Stimulated activated CD4-positive, alpha-beta T cell treated with anti-CD3 and anti-CD28 coated beads, Interleukin-12 subunit alpha, Interleukin-12 subunit beta, amount 100 ng/mL, for 48 hours (primary cell): ENCODE results near the gene ARMH3.
A peak's percentile ranks its signal among the peaks of the same experiment; 100 is the strongest.
"Not testable (repeated sequence)": the region's sequence is repeated elsewhere in the genome, so short reads cannot be mapped to it uniquely, and the experiment has no call there.

Experiments used
- DNase-seq, 3 donors: peaks; one replicate each; pipeline ENCODE4 v3.0.0-alpha.2; 2020; ENCODE audit warnings: low read depth in 2 of 3, low spot score in 1 of 3

Gene ARMH3

GRCh38 chr10:102045292-102045691 is 10.7 kb downstream of the ARMH3 start:
- no peak for DNase-seq

DNA sequence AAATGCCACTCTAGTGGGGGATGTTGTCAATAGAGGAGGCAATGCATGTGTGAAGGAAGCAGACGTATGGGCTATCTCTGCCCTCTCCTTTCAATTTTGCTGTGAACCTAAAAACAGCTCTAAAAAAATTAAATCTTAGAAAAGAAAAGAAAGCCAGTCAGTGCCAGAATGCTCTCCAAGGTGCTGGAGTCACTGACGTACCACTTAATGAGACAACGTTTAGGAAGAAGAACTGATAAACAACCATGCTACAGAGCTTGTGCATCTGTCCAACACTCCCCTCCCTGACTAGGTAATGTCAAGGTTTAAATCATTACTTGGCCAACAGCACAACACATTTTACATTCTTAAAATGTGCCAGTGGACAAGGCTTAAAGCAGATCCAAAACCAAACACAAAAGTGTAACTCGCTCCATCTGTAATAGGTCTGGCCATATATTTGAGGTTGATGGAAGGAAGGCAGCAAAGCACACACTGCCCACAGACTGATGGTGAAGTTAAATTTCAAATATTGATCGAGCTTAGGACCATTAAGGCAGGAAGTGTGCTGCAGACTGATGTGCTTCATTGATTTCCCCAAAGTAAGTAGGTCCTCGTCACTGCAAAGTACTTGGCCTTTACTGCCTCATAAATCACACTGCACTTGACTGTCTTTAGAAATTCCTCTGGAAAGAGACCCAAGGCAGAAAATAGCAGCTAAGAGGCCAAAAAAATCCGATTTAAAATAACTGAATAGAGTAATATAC is 15.5 kb downstream of the ARMH3 start:
- no peak for DNase-seq

GRCh38 chr10:102038410-102038809 is 17.6 kb downstream of the ARMH3 start:
- no peak for DNase-seq

GRCh38 chr10:102035807-102036206 is 20.2 kb downstream of the ARMH3 start:
- DNase-seq, result not testable (repeated sequence)

DNA sequence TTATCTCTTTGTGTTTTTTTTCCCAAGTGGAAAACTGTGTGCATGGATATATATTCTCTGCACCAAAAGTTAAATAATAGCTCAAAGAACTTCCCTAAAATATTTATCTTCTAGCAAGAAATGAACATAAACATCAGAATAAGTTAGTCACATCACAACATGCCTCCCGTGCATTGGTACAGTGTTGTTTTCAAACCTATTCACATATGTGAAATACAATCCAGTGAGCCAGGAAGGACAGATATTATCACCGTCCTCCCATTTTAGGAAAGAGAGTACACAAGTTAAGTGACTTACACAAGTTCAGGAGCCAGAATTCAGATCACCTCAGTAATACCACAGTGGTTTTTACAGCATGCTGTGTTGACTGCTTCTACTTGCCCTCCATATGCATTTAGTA is 22.2 kb downstream of the ARMH3 start:
- no peak for DNase-seq

- DNase-seq, result no peak
Measured at GRCh38 chr10:102027261-102027660, 28.7 kb downstream of the ARMH3 start.

DNA sequence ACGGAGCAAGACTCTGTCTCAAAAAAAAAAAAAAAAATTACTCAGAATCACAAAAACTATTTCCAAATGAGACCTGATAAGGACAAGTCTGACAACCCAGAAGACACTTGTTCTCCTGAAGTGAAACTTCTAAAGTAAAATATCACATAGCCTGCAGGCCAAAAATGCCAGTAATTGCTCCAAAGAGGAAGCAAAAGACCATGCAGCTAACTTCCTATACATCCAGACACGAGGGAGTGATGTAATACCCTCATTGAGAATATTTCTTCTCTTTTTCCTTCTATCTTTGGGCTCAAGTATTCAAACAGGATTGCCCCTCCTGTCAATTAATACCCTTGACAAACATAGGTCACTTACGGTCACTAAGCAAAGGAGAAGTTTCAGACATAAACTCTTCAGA is 31.2 kb downstream of the ARMH3 start:
- no peak for DNase-seq

DNA sequence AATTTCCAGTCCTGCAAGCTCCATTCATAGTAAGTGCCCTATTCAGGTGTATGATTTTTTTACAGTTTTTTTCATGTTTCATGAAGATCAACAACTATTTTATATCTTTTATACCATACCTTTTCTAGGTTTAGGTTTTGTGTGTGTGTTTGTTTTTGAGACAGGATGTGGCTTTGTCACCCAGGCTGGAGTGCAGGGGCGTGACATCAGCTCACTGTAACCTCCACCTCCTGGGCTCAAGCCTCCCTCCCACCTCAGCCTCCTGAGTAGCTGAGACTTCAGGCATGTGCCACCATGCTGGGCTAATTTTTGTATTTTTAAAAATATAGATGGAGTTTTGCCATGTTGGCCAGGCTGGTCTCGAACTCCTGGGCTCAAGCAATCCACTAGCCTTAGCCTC is 35.0 kb downstream of the ARMH3 start:
- DNase-seq, result no peak

- no peak for DNase-seq
Measured at GRCh38 chr10:102017295-102017694, 38.7 kb downstream of the ARMH3 start.

DNA sequence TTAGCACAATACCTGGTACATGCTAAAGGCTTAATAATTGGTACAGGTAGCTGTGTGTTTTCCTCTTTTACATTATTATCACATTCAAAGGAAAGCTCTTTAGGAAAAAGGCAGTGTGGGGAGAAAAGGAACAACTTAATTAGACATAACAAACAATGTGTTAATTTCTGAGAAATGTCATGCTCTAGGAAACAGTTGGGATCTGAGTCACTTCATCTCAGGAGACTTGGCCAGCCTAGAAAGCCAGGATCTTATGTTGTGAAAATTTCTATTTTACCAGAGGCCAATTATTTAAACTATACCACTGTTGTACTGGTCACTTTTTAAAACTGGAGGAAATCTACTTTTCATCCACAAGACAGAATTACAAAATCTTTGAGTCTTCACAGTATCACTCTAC is 39.6 kb downstream of the ARMH3 start:
- no peak for DNase-seq

GRCh38 chr10:102010961-102011360 is 45.0 kb downstream of the ARMH3 start:
- no peak for DNase-seq

GRCh38 chr10:102009801-102010425 is 46.1 kb downstream of the ARMH3 start:
- peak; percentile 2 to 34 (median 18) for DNase-seq

GRCh38 chr10:102007796-102008195 is 48.2 kb downstream of the ARMH3 start:
- DNase-seq, result no peak

DNA sequence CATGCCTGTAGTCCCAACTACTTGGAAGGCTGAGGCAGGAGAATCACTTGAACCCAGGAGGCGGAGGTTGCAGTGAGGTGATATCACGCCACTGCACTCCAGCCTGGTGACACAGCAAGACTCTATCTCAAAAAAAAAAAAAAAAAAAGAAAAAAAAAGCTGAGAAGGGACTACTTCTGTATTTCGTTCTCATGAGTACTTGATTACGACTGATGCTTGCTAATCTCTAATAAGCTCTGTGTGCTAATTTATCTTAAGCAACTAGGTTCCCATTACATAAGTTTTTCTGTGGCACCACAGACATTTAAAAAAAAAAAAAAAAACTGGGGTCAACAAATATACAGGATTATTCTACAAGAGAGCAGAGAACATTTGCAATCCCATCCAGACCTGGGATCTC is 48.9 kb downstream of the ARMH3 start:
- DNase-seq, result not testable (repeated sequence)

GRCh38 chr10:102004376-102004775 is 51.6 kb downstream of the ARMH3 start:
- DNase-seq, result no peak

GRCh38 chr10:102003541-102003940 is 52.4 kb downstream of the ARMH3 start:
- no peak for DNase-seq

- no peak for DNase-seq
Measured at GRCh38 chr10:102001435-102002068, 54.4 kb downstream of the ARMH3 start.

GRCh38 chr10:101997803-101998202 is 58.2 kb downstream of the ARMH3 start:
- DNase-seq, result no peak

GRCh38 chr10:101995451-101996063 is 60.4 kb downstream of the ARMH3 start:
- DNase-seq, result no peak

DNA sequence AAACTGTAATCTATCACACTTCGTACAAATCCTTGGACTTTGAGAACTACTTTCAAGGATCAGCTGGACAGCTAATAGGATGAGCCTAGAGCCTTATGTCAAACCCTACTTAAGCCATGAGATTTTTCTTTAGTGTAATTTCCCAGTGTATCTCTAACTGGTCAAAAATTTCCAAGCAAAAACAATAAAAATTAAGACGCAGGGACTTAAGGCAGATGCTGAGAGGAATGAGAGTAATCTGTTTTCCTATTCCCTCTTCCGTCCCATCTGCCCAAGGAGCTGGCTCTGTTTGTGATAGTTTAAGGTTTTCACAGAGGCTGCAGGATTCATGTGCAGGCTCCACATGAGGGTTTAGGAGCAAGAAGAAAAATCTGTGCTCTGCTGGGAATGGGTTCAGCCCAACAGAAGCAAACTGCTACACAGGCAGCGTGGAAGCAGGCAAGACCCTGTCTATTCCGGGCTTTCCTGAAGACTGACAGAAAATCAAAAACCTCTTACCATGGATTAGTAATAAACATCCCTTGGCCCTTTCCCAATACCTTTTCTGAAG is 62.2 kb downstream of the ARMH3 start:
- no peak for DNase-seq

DNA sequence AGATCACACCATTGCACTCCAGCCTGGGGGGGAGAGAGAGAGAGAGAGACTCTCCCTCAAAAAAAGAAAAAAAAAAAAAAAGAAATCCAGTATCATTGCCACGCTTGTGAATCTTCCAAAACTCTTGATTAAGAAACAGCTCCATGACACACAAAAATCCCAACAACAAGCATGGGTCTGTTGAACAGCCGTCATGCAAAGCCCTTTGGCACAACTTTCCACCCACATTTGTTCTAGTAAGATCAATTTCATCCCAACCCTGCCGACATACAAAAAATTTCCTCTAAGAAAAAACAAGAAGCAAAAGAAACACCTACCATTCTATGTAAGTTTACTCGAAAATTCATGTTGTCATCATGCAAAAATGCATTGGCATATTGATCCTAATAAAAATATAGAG is 62.8 kb downstream of the ARMH3 start:
- no peak for DNase-seq

GRCh38 chr10:101987136-101987535 is 68.8 kb downstream of the ARMH3 start:
- DNase-seq, result no peak
